Glutamatergic neuron (in vitro differentiated cells): ENCODE data around the gene TLL2. TPM values are rescaled to one million over a fixed set of nuclear protein-coding genes. Genes with fewer than 3 reads are reported as not detected.

ENCODE experiments used
- DNase-seq: peaks from one replicate; pipeline ENCODE4 v3.0.0; 2022
- H3K27ac Mint-ChIP-seq: one replicate; pipeline ENCODE4 v1.8.0; 2020; ENCODE audit warnings: mild to moderate bottlenecking, mixed read lengths, inconsistent platforms; ENCODE audit not compliant: unreplicated experiment
- H3K27me3 Mint-ChIP-seq: one replicate; pipeline ENCODE4 v1.8.0; 2020; ENCODE audit warnings: mild to moderate bottlenecking, moderate library complexity, mixed read lengths, inconsistent platforms; ENCODE audit not compliant: unreplicated experiment
- H3K36me3 Mint-ChIP-seq: one replicate; pipeline ENCODE4 v1.8.0; 2020; ENCODE audit warnings: mild to moderate bottlenecking, mixed read lengths, inconsistent platforms; ENCODE audit not compliant: unreplicated experiment
- H3K4me1 Mint-ChIP-seq: one replicate; pipeline ENCODE4 v1.8.0; 2020; ENCODE audit warnings: mild to moderate bottlenecking, low read depth, mixed read lengths, inconsistent platforms; ENCODE audit not compliant: unreplicated experiment
- H3K4me3 Mint-ChIP-seq: one replicate; pipeline ENCODE4 v1.8.0; 2020; ENCODE audit warnings: mild to moderate bottlenecking, mixed read lengths, inconsistent platforms; ENCODE audit not compliant: unreplicated experiment
- H3K9me3 Mint-ChIP-seq: one replicate; pipeline ENCODE4 v1.8.0; 2020; ENCODE audit warnings: mild to moderate bottlenecking, moderate library complexity, mixed read lengths, inconsistent platforms; ENCODE audit not compliant: unreplicated experiment
- total RNA-seq: library from RNA; stranded (reverse); fragmentation: NEBNext Ultra II Directional; extraction: Animal tissue kit (Norgen Biotek cat#: 25700); gene quantifications from one replicate; pipeline ENCODE4 v1.2.1, GENCODE V29; 2021; ENCODE audit not compliant: unreplicated experiment
- TF ChIP-seq, protein P1 (sequence below): fragments of 200-600 bp; sonication (generic); IDR thresholded peaks from one replicate; pipeline ENCODE4 v1.5.0; 2021; ENCODE audit not compliant: partially characterized antibody, unreplicated experiment

The TLL2 gene
- total RNA-seq, 1 donor from 2014 or later = 0.17 TPM

DNA sequence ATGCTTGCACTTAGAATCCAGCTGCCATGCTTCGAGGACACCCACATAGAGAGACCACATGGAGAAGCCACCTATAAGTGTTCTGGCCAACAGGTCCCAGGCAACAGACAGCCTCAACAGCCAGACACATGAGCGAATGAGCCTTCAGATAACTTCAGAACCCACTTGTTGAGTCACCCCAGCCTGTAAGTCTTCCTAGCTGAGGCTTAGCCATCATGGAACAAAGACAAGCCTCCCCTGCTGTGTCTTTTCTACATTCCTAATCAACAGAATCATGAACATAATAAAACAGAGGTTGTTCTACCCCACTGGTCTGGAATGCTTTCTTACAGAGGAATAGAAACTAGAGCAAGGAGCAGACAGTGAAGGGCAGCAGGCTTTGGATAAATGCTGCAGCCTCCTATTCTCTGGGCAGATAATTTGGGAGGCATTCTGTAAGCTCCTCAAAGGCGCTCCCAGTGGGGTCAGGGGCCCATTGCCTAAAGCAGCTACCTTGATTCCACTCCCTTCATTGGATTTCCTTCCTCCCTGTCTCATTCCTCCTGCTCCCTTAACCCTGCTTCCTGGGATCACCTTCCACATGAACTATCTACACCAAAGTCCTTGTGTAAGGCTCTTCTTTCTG lies 4.6 kb downstream of the TLL2 start:
- Mint-ChIP-seq H3K4me3 (no peak overlapping the region), H3K27ac (no peak overlapping the region), H3K27me3 (peaks cover 5% of the 10 kb centered on the region), H3K36me3 (no peaks in the 10 kb centered on the region), H3K4me1 (no peaks in the 10 kb centered on the region), H3K9me3 (no peaks in the 10 kb centered on the region)
- TF ChIP-seq, protein P1, sequence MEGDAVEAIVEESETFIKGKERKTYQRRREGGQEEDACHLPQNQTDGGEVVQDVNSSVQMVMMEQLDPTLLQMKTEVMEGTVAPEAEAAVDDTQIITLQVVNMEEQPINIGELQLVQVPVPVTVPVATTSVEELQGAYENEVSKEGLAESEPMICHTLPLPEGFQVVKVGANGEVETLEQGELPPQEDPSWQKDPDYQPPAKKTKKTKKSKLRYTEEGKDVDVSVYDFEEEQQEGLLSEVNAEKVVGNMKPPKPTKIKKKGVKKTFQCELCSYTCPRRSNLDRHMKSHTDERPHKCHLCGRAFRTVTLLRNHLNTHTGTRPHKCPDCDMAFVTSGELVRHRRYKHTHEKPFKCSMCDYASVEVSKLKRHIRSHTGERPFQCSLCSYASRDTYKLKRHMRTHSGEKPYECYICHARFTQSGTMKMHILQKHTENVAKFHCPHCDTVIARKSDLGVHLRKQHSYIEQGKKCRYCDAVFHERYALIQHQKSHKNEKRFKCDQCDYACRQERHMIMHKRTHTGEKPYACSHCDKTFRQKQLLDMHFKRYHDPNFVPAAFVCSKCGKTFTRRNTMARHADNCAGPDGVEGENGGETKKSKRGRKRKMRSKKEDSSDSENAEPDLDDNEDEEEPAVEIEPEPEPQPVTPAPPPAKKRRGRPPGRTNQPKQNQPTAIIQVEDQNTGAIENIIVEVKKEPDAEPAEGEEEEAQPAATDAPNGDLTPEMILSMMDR = no peak
- DNase-seq = no peak

DNA sequence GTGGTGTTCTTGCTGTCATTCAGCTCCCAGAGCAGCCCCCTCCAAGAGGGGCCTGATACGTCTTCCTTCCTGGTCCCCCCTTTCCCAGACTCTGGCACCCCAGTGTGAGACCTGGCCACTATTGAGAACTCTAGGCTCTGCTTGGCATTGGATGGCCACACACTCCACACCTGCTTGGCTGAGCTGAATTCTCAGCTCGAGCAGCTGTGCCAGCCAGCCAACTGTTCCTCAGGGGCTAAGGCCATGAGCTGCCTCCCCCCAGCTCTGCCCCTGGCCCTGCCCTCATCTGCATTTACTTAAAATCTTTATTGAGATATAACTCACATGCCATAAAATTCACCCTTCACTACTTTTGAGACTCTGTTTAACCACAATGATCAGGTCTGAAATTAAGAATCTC lies 6.7 kb downstream of the TLL2 start:
- TF ChIP-seq, protein P1 = no peak
- no peak overlapping the region for H3K27ac Mint-ChIP-seq

DNA sequence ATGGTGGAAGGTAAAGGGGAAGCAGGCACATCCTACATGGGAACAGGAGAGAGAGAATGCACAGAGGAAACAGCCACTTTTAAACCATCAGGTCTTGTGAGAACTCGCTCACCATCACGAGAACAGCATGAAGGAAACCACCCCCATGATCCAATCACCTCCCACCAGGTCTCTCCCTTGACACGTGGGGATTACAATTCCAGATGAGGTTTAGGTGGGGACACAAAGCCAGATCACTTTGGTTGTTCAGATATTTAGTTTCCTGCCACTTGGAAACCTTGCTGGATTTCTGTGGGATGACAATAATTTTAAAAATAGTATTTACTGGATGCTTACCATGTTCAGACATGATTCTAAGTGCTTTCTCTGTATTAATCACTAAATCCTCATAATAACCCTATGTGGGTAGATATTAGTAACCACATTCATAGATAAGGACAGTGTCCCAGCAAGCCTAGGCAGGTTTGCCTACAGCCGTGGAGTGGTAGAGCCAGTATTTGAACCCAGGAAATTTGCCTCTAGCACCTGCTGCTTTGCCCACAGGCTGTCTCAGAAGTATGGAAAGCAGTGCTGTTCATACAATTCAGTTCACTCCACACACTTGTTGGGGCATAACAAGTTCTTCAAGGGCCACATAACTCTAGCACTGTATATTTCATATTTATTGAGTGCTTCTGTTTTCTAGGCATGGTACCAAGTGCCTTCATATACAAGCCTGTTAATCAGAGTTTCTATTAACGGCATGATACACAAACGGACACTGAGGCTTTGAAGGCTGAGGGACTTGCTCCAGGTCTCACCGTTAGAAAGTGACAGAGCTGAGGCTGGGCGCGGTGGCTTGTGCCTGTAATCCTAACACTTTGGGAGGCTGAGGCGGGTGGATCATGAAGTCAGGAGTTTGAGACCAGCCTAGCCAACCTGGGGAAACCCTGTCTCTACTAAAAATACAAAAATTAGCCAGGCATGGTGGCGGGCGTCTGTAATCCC lies 8.3 kb downstream of the TLL2 start:
- Mint-ChIP-seq H3K4me1 (no peaks in the 10 kb centered on the region), H3K27me3 (peaks cover 2% of the 10 kb centered on the region), H3K36me3 (no peaks in the 10 kb centered on the region), H3K4me3 (no peak overlapping the region), H3K27ac (no peak overlapping the region), H3K9me3 (peaks cover 3% of the 10 kb centered on the region)
- DNase-seq = no peak
- TF ChIP-seq, protein P1 = no peak

More for the DNA sequence above, 6.7 kb downstream of the TLL2 start:
- Mint-ChIP-seq H3K4me1 (no peaks in the 10 kb centered on the region), H3K36me3 (no peaks in the 10 kb centered on the region), H3K9me3 (peaks cover 3% of the 10 kb centered on the region), H3K4me3 (no peak overlapping the region), H3K27me3 (peaks cover 2% of the 10 kb centered on the region)
- DNase-seq = no peak

DNA sequence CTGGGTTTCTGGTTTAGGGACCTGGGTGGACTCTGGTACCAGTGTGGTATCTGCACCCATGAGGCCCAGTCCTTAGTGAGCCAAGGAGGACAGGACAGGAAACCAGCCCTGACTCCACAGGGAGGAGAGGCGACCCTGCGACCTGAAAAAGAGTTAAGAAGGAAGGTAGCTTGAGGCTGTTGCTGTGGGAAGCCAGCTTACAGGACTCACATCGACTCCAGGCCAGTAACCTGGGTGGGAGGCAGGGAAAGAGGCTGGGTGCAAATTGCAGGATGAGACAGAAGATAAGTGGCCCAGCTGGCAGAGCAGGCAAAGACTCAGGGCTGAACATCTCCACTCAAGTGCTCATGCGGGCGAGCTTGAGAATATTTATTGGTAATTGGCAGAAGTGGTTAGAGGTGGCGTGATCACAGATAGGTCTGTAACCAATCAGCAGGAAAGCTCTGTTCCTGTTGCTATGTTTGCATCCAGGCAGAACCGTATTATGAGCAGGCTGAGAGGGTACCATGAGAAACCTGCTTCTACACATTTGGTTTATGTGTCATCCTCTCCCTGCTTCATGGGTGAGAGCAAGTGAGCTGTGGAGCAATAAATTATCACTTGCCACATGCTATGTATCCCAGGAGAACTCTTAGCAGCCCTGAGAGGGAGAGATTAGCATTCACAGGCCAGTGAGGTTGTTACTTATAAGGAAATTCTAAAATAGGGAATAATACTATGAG lies 11.0 kb downstream of the TLL2 start:
- DNase-seq = no peak
- H3K36me3 Mint-ChIP-seq = no peaks in the 10 kb centered on the region
- H3K9me3 Mint-ChIP-seq = peaks cover 3% of the 10 kb centered on the region
- H3K27ac Mint-ChIP-seq = no peak overlapping the region
- H3K4me3 Mint-ChIP-seq = no peak overlapping the region
- H3K4me1 Mint-ChIP-seq = no peaks in the 10 kb centered on the region
- peaks cover 2% of the 10 kb centered on the region for H3K27me3 Mint-ChIP-seq
- TF ChIP-seq, protein P1 = no peak
